Stimulated activated naive B cell treated with anti-CD40 and anti-IgM and Interleukin-4, amounts not matched to agents 10 μg/mL and 1 μg/mL and 100 μg/mL, for 72 hours (primary cell): ENCODE results near the gene BICRAL.
"Not testable (repeated sequence)": the region's sequence is repeated elsewhere in the genome, so short reads cannot be mapped to it uniquely, and the experiment has no call there.

Experiments
- ATAC-seq, 2 donors: fragments of 150-1000 bp; cut with Tn5 transposase; replicated peaks; 2 replicates each; pipeline ENCODE4 v1.10.0; 2021; ENCODE audit warnings: moderate library complexity in 1 of 2
- DNase-seq: peaks from one replicate; pipeline ENCODE4 v3.0.0; 2021
- H3K27ac Mint-ChIP-seq: one replicate; pipeline ENCODE4 v1.8.0; 2022; ENCODE audit warnings: mild to moderate bottlenecking, mixed read lengths
- H3K27me3 Mint-ChIP-seq, 2 donors: one replicate each; pipeline ENCODE4 v1.8.0; 2022; ENCODE audit warnings: mixed read lengths in 2 of 2
- H3K36me3 Mint-ChIP-seq, 2 donors: one replicate each; pipeline ENCODE4 v1.8.0; 2022; ENCODE audit warnings: mixed read lengths in 2 of 2, mild to moderate bottlenecking in 1 of 2
- H3K4me1 Mint-ChIP-seq, 2 donors: one replicate each; pipeline ENCODE4 v1.8.0; 2022; ENCODE audit warnings: mixed read lengths in 2 of 2, mild to moderate bottlenecking in 1 of 2
- H3K4me3 Mint-ChIP-seq, 2 donors: one replicate each; pipeline ENCODE4 v1.8.0; 2022; ENCODE audit warnings: mild to moderate bottlenecking in 2 of 2, mixed read lengths in 2 of 2, moderate library complexity in 1 of 2
- H3K9me3 Mint-ChIP-seq, 2 donors: one replicate each; pipeline ENCODE4 v1.8.0; 2022; ENCODE audit warnings: mixed read lengths in 2 of 2, mild to moderate bottlenecking in 1 of 2

The BICRAL gene

DNA sequence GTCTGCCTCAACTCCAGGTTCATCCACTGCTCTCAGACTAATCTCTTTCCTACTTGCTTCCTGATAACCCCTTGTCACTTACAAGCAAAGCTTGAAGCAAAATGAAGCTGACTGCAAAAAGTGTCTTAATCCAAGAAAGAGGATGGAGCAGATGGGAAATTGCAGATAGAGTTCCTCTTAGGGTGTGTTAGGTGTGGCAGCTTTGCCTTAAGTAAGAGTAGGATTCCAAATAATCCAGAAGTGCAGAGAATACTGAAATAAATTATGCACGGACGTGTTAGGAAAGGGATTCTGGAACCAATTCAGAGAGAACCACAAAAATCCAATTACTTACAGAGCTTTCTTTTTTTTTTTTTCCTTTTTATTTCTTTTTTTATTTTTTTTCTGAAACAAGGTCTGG is 91.5 kb downstream of the BICRAL start:
- no peaks in the 10 kb centered on the region for H3K9me3 Mint-ChIP-seq
- H3K27ac Mint-ChIP-seq = no peak overlapping the region
- no peaks in the 10 kb centered on the region for H3K4me1 Mint-ChIP-seq
- ATAC-seq = no peak
- DNase-seq = no peak
- no peaks in the 10 kb centered on the region for H3K27me3 Mint-ChIP-seq
- H3K36me3 Mint-ChIP-seq = peaks cover 0 to 4% of the 10 kb centered on the region in 2 donors
- H3K4me3 Mint-ChIP-seq = no peak overlapping the region

DNA sequence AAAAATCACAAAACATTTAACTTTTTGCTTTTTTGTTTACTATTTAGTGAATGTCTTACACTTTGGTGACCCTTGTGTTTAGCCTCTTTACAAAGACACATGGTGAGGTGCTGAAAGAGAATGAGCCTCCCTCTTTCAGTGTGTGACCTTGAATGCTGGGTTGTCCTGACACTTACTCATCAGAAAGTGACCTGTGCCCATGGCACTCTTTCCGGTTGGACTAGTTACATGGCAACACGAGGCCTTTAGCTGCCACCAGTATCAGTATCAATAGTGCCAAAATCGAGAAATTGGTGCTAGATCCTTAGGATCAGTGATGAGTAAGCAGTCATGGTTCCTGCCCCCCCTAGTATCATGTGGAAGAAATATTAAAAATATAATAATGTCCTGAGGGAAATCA is 95.8 kb downstream of the BICRAL start:
- no peaks in the 10 kb centered on the region for H3K9me3 Mint-ChIP-seq
- no peak overlapping the region for H3K27ac Mint-ChIP-seq
- DNase-seq (no peak), ATAC-seq (no peak)
- peaks cover 2 to 16% of the 10 kb centered on the region in 2 donors for H3K4me1 Mint-ChIP-seq
- peaks cover 5 to 11% of the 10 kb centered on the region in 2 donors for H3K36me3 Mint-ChIP-seq
- no peak overlapping the region for H3K4me3 Mint-ChIP-seq
- no peaks in the 10 kb centered on the region for H3K27me3 Mint-ChIP-seq

DNA sequence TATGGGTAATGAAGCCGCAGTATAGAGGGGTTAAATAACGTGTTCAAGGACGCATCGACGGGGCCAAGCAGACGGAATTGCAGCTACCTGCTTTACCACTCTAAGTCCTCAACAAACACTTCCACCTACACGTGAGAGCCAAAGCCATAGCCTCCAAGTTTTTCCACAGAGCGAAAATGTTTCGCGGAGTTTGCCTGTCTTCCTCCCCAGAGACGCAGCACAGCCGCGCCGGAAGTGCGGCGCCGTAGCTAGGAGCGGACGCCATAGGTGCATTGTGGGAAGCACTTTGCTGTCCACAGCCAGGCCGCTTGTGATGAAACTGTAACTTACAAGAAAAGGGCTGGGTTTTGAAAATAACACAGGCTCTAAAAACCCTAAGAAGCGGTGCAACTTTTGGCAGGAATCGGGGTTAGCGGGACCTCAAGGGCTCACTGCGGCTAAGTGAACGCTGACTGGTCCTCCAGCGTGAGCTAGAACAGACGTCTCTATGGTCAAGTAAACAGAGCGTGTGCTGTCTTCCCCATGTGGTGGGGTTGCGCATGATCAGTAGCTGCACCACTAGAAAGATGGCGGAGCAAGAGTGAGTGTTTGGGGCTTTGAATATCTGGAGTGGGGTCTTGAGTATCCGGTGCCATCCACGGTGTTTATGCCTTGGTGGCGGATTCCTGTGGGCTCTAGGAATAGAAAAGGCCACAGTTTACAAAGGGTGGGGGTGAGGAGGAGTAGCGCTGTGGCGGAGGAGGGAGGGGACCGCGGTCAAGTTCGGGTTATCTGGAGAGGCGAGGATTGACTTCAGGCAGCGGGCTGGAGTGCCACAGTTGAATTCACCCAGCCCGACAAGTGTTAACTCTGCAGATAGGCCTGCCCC is 97.8 kb downstream of the BICRAL start, which contains the start of gene RPL7L1:
Gene RPL7L1, plus strand, starts transcription at position 245 of the 868 bp plus-strand sequence. Its CDS starts 295 bp downstream, at position 540.
- H3K36me3 Mint-ChIP-seq = peaks cover 17 to 23% of the 10 kb centered on the region in 2 donors

DNA sequence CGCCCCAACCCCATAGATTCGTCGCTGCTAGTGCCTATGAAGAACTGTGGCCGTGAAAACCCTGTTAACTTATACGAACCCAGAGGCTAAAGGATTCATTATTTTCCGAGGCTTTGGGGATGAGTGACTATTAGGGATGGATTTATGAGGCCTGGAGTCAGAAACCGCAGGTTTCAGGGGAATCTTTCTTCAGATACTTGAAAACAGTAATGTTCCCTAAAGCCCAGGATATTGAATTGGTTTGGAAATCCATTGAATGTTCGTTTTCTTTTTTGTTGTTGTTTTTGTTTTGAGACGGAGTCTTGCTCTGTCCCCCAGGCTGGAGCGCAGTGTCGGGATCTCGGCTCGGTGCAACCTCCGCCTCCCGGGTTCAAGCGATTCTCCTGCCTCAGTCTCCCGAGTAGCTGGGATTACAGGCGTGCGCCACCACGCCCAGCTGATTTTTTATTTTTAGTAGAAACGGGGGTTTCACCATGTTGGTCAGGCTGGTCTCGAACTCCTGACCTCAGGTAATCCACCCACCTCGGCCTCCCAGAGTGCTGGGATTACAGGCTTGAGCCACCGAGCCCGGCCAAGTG is 98.5 kb downstream of the BICRAL start:
- not testable (repeated sequence) for H3K27me3 Mint-ChIP-seq, H3K9me3 Mint-ChIP-seq, DNase-seq, ATAC-seq
- peaks cover 10 to 37% of the 10 kb centered on the region in 2 donors for H3K4me1 Mint-ChIP-seq
- H3K4me3 Mint-ChIP-seq = peak overlapping the region; percentile 92 to 95
- H3K27ac Mint-ChIP-seq = peak overlapping the region; percentile 99
- H3K36me3 Mint-ChIP-seq = peaks cover 17 to 25% of the 10 kb centered on the region in 2 donors

More for the DNA sequence above, 97.8 kb downstream of the BICRAL start, which contains the start of gene RPL7L1:
- peaks cover 10 to 33% of the 10 kb centered on the region in 2 donors for H3K4me1 Mint-ChIP-seq
- H3K4me3 Mint-ChIP-seq = peak within 1 kb of the TSS; percentile 92 to 95
- H3K27ac Mint-ChIP-seq = peak within 1 kb of the TSS; percentile 99
- DNase-seq (peak; percentile 82), ATAC-seq (peak; percentile 95 to 96)
- H3K9me3 Mint-ChIP-seq = no peaks in the 10 kb centered on the region
- no peaks in the 10 kb centered on the region for H3K27me3 Mint-ChIP-seq

DNA sequence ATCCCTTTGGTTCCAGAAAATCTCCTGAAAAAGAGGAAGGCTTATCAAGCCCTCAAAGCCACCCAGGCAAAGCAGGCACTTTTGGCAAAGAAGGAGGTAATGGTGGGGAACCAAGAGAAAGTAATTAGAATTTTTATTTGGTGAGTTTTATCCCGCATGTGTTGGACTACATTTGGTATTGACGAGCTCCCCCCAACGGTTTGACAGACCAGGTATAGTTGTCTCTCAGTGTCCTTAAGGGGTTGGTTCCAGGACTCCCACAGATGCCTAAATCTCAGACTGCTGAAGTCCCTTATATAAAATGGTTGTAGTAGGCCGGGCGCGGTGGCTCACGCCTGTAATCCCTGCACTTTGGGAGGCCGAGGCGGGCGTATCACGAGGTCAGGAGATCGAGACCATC is 99.0 kb downstream of the BICRAL start:
- peaks cover 20 to 28% of the 10 kb centered on the region in 2 donors for H3K36me3 Mint-ChIP-seq
- H3K4me1 Mint-ChIP-seq = peaks cover 10 to 37% of the 10 kb centered on the region in 2 donors
- peak overlapping the region; percentile 92 to 95 for H3K4me3 Mint-ChIP-seq
- not testable (repeated sequence) for ATAC-seq, H3K27me3 Mint-ChIP-seq, H3K9me3 Mint-ChIP-seq, DNase-seq
- peak overlapping the region; percentile 99 for H3K27ac Mint-ChIP-seq

DNA sequence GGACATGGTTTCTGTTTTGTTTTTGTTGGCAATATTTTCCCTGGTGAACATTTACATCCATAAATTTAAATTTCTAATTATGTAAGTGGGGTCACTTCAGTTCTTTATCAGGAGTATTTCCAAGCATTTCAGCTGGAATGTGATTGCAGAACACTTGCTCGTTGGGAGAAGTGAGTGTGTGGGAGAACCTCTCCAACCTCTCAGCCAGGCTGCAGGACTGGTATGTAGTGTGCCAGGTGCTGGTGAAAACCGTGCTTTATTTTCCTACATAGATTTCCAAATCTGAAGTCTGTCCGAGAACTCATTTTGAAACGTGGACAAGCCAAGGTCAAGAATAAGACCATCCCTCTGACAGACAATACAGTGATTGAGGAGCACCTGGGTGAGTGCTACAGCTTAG is 103.8 kb downstream of the BICRAL start:
- no peaks in the 10 kb centered on the region for H3K27me3 Mint-ChIP-seq
- H3K9me3 Mint-ChIP-seq = no peaks in the 10 kb centered on the region
- peaks cover 12 to 48% of the 10 kb centered on the region in 2 donors for H3K4me1 Mint-ChIP-seq
- peaks cover 23 to 26% of the 10 kb centered on the region in 2 donors for H3K36me3 Mint-ChIP-seq
- no peak overlapping the region for H3K4me3 Mint-ChIP-seq
- H3K27ac Mint-ChIP-seq = peak overlapping the region; percentile 14
- ATAC-seq (no peak), DNase-seq (no peak)

DNA sequence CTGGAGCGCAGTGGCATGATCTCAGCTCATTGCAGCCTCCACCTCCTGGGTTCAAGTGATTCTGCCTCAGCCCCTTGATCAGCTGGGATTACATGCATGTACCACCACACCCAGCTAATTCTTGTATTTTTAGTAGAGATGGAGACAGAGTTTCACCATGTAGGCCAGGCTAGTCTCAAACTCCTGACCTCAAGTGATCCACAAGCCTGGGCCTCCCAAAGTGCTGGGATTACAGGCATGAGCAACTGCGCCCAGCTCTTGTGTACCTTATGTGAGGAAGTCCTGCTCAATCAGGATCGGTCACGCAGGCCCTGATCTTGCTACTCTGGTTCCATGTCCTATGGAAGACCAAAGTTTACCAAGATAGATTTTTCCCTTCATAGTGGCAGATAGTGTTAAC is 106.3 kb downstream of the BICRAL start:
- peaks cover 20 to 27% of the 10 kb centered on the region in 2 donors for H3K36me3 Mint-ChIP-seq
- ATAC-seq, H3K9me3 Mint-ChIP-seq, DNase-seq, H3K4me3 Mint-ChIP-seq, H3K27me3 Mint-ChIP-seq: not testable (repeated sequence)
- H3K4me1 Mint-ChIP-seq = peaks cover 21 to 48% of the 10 kb centered on the region in 2 donors
- peak overlapping the region; percentile 42 for H3K27ac Mint-ChIP-seq

DNA sequence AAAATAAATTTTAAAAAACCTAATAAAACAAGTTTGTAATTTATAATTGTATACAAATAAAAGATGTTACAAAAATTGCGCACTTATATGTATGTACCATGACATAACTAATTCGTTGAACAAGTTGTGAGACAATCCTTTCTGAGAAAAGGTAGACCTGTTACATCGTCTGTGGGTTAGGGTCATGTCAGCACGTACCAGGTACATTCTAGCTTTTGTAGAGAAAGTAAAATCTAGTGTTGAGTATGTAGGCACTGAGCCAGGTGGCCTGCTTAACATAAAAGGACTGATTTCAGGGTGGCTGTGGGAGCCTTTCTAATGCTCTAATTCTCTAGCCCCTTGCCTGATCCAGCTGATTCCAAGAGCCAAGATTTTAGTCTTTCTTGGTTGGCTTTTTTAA is 108.0 kb downstream of the BICRAL start:
- Mint-ChIP-seq H3K9me3 (no peaks in the 10 kb centered on the region), H3K27ac (peak overlapping the region; percentile 96), H3K4me3 (peak overlapping the region; percentile 87 to 99), H3K4me1 (peaks cover 26 to 45% of the 10 kb centered on the region in 2 donors), H3K36me3 (peaks cover 8 to 15% of the 10 kb centered on the region in 2 donors), H3K27me3 (no peaks in the 10 kb centered on the region)
- ATAC-seq = no peak
- DNase-seq = no peak

DNA sequence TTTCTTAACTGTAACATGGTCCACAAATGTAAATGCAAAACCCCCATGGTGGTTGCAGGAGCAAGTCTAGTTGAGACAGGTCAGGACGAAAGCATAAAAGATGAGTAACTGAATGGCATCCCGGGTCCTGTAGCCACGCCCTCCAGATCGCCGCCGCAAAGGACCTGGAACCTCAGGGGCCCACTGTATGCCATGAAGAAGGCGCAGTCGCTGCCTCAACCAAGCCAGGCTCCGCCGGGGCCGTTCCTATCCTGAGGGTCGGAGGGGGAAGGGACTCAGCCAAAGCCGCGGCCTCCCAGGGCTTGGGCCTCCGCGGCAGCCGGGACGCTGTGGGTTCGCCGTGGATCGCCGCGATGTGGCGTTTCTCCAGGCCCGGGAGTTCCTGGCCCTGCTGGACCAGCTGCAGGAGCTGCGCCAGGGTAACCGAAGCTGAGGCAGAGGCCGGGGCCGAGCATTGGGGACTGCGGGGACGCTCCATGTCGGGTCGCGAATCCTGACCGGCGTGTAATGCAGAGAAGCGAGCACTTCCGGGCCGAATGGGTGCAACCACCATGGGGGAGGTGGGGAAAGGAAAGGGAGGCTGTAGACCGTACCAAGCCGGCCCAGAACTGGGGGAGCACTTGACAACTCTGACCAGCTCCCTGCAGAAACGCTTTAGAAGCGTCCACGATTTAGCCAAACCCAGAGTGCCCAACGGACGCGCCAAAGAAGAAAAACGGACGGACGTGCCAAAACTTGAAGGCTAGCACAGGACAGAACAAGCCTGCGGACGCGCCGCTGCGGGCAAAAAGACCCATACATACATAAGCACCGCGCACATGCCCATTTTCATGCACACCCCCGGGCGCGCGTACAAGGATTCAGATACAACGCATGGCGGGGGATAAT is 108.7 kb downstream of the BICRAL start:
- peaks cover 8 to 15% of the 10 kb centered on the region in 2 donors for H3K36me3 Mint-ChIP-seq
- no peaks in the 10 kb centered on the region for H3K27me3 Mint-ChIP-seq
- DNase-seq (peak; percentile 89), ATAC-seq (peak; percentile 92 to 95)
- H3K4me3 Mint-ChIP-seq = peak overlapping the region; percentile 87 to 99
- H3K27ac Mint-ChIP-seq = peak overlapping the region; percentile 96
- H3K9me3 Mint-ChIP-seq = no peaks in the 10 kb centered on the region
- H3K4me1 Mint-ChIP-seq = peaks cover 26 to 44% of the 10 kb centered on the region in 2 donors

DNA sequence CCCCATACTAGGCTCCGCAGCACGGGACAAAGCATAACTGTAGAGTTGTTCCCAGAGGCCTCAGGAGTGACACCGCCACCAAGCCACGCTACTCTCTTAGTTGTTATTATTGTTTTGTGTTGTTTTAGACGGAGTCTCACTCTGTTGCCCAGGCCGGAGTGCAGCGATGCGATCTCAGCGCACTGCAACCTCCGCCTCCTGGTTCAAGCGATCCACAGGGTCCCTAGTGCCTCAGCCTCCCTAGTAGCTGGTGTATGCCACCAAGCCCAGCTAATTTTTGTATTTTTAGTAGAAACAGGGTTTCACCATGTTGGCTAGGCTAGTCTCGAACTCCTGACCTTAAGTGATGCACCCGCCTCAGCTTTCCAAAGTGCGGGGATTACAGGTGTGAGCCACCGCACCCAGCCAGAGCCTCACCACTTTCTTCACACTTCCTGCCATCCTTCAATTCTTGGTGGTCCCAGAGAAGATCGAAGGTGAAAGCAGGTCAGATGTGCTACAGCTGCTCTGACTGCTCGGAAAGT is 109.4 kb downstream of the BICRAL start:
- peak overlapping the region; percentile 96 for H3K27ac Mint-ChIP-seq

DNA sequence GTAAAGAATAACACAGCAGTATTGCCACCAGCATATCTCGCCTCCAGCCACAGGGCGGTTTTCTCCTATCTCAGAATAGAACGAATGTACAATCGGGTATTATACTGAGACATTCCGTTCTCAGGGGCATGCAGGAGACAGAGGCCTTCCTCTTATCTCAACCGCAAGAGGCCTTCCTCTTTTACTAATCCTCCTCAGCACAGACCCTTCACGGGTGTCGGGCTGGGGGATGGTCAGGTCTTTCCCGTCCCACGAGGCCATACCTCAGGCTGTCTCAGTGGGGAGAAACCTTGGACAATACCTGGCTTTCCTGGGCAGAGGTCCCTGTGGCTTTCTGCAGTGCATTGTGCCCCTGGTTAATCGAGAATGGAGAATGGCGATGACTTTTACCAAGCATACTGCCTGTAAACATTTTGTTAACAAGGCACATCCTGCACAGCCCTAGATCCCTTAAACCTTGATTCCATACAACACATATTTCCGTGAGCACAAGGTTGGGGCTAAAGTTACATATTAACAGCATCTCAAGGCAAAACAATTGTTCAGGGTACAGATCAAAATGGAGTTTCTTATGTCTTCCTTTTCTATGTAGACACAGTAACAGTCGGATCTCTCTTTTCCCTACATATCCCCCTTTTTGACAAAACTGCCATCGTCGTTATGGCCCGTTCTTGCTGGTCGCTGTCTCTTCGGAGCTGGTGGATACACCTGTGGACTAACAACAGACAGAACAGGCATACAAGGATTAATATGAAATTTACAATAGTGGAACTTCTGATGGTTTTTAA is 112.4 kb downstream of the BICRAL start:
- H3K36me3 Mint-ChIP-seq, H3K9me3 Mint-ChIP-seq, ATAC-seq, DNase-seq, H3K27me3 Mint-ChIP-seq: not testable (repeated sequence)
- peak overlapping the region; percentile 48 to 63 for H3K4me3 Mint-ChIP-seq
- H3K27ac Mint-ChIP-seq = peak overlapping the region; percentile 91
- H3K4me1 Mint-ChIP-seq = peaks cover 21 to 36% of the 10 kb centered on the region in 2 donors

More for the DNA sequence above, 109.4 kb downstream of the BICRAL start:
- H3K9me3 Mint-ChIP-seq = no peaks in the 10 kb centered on the region
- H3K27me3 Mint-ChIP-seq = no peaks in the 10 kb centered on the region
- peaks cover 1 to 9% of the 10 kb centered on the region in 2 donors for H3K36me3 Mint-ChIP-seq
- DNase-seq (no peak), ATAC-seq (no peak)
- peaks cover 26 to 44% of the 10 kb centered on the region in 2 donors for H3K4me1 Mint-ChIP-seq
- peak overlapping the region; percentile 87 to 99 for H3K4me3 Mint-ChIP-seq

DNA sequence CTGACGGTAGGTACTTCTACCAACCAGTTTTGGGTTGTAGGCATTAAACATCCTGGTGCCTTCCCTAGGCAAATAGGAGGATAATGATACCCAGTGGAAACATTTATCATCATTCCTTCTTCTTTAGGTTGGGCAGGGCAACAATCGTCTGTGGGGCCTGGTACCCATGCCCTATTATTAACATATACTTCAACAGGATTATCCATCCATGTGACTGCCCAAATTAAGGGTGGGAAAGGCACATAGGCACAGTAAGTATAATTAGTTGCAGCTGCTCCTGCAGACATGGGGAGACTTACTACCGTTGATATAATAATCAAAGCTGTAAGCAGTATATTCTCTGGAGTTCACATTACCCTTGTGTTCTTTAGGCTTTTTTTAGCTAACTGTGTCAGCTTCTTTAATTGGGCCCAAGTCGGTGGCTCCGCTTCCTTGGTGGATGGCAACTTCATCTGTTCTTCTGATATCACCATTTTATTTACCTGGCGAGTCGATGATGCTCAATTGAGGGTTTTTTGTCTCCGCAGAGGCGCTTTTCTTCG is 114.4 kb downstream of the BICRAL start:
- no peak for DNase-seq
- ATAC-seq = no peak
- peaks cover 16 to 23% of the 10 kb centered on the region in 2 donors for H3K4me1 Mint-ChIP-seq
- H3K4me3 Mint-ChIP-seq = no peak overlapping the region
- no peaks in the 10 kb centered on the region for H3K36me3 Mint-ChIP-seq
- H3K9me3 Mint-ChIP-seq = no peaks in the 10 kb centered on the region
- H3K27me3 Mint-ChIP-seq = no peaks in the 10 kb centered on the region
- H3K27ac Mint-ChIP-seq = no peak overlapping the region

DNA sequence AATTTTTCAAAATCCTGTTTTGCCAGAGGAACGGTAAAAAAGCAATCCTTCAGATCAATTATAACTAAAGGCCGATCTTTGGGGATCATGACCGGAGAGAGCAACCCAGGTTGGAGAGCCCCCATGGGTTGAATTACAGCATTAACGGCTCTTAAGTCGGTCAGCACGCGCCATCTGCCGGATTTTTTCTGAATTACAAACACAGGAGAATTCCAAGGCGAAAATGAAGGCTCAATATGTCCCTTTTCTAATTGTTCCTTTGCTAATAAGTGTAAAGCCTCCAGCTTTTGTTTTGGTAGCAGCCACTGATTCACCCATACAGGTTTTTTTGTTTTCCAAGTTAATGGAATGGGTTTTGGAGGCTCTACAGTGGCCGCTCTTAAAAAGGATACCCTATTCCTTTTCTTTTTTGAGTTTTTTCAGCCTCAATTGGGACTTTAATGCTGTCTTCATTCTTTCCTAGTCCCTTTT is 117.1 kb downstream of the BICRAL start:
- Mint-ChIP-seq H3K27me3 (no peaks in the 10 kb centered on the region), H3K27ac (no peak overlapping the region), H3K4me1 (peaks cover 11 to 28% of the 10 kb centered on the region in 2 donors), H3K4me3 (no peak overlapping the region), H3K9me3 (no peaks in the 10 kb centered on the region), H3K36me3 (no peaks in the 10 kb centered on the region)
- ATAC-seq (no peak), DNase-seq (peak; percentile 57)
